GM18868 (cell line): ENCODE results near the gene CBFA2T2.
"Not testable (repeated sequence)": the region's sequence is repeated elsewhere in the genome, so short reads cannot be mapped to it uniquely, and the experiment has no call there.

Experiments used
- ATAC-seq: cut with Tn5 transposase; IDR thresholded peaks from one replicate; pipeline ENCODE4 v1.9.1; 2021; ENCODE audit warnings: mild to moderate bottlenecking, moderate library complexity; ENCODE audit not compliant: unreplicated experiment

The CBFA2T2 gene

DNA sequence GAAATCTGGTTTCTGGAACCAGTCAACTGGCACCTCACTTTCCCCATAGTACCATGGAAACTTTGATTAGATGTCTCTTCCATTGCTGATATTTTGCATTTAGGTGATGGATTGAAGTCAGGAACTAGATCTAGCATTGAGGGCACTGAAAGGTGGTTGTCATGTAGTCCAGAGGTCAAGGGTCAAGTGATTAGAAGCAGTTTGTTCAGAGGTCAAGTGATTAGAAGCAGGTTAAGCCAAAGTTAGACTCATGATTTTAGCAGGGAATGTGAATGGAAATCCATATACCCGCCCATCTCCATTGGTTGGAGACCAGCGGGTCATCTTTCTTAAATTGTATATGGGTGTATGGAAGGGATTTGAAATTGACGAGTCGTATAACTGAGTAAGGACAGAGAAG lies 51.2 kb downstream of the CBFA2T2 start:
- ATAC-seq: no peak

DNA sequence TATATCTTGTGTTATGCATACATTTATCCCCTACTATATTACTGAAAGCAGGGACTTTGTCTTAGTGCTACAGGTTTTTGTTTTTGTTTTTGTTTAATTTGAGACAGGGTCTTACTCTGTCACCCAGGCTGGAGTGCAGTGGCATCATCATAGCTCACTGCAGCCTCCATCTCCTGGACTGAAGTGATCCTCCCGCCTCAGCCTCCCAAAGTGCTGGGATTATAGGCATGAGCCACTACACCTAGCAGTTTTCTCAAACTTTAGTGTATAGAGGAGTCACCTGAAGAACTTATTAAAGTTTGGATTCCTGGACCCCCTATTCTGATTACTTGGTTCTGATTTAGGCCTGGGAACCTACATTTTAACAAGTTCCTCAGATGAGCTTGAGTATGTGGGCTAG lies 51.9 kb downstream of the CBFA2T2 start:
- ATAC-seq: no peak

DNA sequence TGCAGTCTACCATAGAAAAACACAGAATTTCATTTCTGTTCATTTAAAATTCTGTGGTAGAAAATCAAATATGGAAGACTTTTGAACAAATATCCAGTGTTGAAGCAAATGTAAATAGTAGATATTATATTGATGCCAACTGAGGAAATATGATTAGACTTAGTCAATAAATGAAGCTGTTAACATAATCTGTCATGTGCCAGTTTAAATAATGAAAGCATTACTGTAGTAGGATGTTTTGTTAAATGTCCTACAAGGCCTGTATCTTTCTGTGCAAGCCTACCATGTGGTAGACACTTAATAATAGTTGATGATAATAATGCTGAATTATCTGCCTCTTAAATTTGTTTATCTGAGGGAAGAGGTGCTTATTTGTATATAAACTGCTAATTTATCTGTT lies 55.9 kb downstream of the CBFA2T2 start:
- ATAC-seq: no peak

DNA sequence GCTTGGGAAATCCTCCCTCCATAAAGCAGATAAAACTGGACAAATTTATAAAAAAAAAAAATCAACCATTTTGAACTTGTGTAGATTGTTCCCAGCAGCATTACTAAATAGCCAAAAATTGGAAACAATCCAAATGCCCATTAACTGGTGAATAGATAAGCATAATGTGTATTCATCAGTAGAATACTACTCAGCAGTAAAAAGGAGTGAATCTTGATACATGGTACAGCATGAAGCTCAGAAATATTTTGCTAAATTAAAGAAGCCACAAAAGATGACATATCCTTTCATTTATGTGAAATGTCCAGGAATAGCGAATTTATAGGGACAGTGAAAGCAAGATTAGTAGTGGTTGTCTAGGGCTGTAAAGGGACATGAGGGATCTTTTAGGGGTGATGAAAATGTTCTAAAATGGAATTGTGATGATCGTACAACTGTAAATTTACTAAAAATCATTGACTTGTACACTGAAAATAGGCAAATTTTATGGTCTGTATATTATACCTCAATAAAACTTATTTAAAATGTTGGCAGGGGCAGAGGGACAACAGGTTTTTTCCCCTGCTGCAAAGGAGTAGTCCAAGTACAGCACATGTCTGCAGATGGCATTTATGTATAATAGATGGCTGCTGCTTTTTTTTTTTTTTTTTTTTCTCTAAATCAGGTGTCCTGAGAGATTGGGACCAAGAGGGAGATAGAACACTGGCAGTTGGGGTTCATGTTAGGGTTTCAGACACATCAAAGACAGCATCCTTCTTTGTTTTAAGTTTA lies 59.5 kb downstream of the CBFA2T2 start:
- no peak for ATAC-seq

DNA sequence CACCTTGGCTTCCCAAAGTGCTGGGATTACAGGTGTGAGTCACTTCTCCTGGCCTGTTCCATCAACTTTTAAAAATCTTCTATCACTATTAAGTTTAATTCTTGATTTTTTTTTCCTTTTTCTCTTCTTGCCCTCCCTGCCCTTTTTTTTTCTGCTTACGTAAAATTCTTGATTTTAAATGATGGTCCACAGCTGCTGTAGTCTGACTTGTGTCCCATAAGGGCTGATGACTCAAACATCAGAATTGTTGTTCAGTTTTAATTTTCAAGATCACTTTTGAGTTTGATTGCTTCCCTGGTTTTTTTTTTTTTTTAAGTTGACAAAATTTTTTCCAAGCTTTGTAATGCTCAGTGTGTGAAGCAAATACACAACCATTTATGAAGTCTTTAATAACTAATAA lies 61.9 kb downstream of the CBFA2T2 start:
- no peak for ATAC-seq

DNA sequence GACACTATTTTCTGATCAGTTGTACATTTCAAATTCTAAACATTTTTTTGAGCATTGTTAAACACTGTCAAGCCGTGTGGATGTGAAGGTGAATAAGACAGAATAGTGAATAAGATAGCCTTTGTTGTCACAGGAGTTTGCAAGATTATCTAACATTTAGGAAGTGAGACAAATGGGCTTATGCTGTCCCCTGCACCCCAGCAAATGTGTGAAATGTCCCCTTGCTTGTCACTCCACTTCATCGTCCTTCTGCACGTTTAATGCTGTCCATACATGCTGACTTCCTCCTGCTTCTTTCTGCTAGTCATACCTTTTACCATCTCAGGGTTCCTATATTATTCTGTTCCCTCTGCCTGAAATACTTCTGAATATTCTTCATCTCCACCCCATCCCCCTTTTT lies 62.6 kb downstream of the CBFA2T2 start:
- no peak for ATAC-seq

DNA sequence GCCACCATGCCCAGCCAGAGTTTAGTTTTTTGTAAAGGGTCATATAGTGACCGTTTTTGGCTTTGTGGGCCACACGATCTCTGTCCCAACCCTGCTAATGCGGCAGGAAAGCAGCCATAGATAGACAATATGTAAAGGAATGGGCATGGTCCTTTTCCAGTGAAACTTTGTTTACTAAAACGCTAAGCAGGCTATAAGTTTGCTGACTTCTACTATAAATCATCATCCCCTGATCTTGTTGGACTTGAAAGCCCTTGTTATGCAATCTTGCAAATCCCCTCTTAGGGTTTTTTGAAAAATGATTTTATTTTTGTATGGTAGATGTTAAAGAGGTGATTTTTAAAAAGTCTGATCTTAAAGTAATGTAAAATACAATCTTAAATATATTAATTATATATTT lies 63.6 kb downstream of the CBFA2T2 start:
- no peak for ATAC-seq

DNA sequence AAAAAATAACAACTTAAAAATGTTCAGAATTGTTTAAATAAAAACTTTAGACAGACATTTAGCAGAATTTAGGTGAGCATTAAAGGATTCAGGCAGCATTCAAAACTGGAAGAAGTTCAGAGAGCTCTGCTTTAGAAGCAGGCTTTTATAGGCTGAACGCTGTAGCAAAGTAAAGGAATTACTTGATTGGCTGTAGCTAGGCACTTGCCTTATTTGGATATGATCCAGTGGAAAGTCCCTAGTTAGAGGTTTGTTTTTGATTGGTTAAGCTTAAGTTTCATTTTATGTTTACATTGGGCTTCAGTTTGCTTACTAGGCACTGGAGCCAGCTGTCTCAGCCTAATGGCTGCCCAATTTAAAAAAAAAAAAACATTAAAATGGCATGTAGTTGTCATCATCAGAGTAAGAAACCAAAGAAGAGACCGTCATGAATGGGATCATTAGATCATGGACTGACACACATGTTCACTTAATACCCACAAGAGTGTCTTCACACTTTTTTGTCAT lies 65.1 kb downstream of the CBFA2T2 start:
- ATAC-seq: peak; percentile 90

DNA sequence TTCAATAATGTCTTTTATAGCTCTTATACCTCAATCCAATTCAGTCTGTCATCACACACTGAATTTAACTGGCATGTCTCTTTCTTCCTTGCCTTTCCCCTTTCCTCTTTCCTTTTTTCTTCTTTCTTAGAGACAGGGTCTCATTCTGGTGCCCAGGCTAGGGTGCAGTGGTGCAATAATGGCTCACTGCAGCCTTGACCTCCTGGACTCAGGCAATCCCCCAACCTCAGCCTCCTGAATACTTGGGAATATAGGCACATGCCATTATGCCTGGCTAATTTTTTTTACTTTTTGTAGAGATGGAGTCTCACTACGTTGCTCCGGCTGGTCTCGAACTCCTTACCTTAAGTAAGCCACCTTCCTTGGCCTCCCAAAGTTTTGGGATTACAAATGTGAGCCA lies 65.9 kb downstream of the CBFA2T2 start:
- no peak for ATAC-seq

DNA sequence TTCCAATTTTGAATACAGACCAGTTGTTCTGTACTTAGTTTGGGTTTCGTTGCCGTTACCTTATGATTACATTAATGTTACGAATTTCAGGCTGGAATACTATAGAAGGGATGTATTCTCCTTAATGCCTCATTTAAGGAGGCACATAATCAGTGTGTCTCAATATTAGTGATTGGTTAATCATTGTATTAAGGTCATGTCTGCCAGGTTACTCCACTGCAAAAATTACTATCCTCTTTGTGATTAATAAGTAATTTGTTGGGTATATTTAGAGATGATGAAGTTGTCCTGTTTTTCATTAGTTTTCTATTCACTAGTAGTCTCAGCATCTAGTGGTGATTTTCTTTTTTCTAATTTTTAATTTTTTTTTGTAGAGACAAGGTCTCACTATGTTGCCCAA lies 66.3 kb downstream of the CBFA2T2 start:
- no peak for ATAC-seq

DNA sequence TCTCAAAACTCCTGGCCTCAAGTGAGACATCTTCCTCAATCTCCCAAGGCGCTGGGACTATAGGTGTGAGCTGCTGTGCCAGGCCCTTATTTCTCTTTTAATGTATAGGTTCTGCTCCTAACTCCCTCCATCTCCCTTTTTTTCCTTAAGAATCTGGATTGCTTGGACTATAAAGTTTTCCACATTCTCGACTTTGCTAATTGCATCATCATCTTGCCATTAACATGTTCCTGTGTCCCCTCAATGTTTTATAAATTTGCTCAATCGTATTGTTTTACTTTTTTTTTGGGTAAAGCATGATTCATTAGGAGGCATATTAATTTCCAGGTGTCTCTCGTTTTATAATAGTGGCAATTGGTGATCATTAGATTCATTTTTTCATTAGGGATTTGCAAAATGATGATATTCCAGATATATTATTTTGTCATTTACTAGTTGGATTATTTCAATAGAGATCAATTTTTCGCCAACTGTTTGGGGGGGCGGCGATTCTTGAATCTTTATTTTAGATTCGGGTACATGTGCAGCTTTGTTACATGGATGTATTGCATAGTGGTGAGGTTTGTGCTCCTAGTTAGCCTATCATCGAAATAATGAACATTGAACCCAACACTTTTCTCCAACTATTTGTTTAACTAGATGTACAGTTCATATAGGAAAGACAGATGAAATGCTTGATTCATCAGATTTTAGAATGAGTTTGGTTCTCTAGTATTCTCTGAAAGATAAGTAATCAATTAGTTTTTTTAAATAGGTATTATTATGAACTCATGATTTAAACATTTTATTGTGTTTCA lies 68.7 kb downstream of the CBFA2T2 start:
- ATAC-seq: no peak

DNA sequence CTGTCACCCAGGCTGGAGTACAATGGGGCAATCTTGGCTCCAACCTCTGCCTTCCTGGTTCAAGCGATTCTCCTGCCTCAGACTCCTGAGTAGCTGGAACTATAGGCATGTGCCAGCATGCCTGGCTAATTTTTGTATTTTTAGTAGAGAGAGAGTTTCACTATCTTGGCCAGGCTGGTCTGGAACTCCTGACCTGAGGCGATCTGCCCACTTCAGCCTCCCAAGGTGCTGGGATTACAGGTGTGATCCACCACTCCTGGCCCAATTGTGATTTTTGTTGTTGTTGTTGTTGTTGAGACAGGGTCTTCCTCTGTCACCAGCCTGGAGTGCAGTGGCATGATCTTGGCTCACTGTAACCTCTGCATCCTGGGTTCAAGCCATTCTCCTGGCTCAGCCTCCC lies 69.3 kb downstream of the CBFA2T2 start:
- ATAC-seq: no peak

DNA sequence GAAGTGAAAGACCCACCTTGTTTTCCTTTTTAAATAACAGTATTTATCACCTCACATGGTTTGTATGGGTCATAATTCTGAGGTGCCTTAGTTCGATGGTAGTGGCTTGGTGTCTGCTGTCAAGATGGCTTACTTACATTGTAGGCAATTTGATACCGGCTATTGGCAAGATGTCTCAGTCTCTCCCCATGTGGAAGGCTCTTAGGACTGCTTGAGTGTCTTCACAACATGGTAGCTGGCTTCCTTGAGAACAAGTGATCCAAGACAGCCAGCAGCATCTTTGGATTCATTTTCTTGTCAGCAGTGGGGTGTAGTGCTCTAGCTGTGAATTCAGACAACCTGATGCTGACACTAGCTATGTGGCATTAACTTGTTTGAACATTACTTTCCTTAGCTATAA lies 70.1 kb downstream of the CBFA2T2 start:
- ATAC-seq: no peak

DNA sequence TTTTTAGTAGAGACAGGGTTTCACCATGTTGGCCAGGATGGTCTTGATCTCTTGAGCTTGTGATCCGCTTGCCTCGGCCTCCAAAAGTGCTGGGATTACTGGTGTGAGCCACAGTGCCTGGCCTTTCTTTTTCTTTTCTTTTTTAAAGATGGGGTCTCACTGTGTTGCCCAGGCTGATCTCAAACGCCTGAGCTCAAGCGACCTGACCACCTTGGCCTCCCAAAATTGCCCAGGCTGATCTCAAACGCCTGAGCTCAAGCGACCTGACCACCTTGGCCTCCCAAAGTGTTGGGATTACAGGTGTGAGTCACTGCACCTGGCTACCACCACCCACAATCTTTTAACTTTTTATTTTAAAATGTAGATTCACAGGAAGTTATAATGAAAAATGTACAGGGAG lies 71.2 kb downstream of the CBFA2T2 start:
- ATAC-seq: not testable (repeated sequence)

DNA sequence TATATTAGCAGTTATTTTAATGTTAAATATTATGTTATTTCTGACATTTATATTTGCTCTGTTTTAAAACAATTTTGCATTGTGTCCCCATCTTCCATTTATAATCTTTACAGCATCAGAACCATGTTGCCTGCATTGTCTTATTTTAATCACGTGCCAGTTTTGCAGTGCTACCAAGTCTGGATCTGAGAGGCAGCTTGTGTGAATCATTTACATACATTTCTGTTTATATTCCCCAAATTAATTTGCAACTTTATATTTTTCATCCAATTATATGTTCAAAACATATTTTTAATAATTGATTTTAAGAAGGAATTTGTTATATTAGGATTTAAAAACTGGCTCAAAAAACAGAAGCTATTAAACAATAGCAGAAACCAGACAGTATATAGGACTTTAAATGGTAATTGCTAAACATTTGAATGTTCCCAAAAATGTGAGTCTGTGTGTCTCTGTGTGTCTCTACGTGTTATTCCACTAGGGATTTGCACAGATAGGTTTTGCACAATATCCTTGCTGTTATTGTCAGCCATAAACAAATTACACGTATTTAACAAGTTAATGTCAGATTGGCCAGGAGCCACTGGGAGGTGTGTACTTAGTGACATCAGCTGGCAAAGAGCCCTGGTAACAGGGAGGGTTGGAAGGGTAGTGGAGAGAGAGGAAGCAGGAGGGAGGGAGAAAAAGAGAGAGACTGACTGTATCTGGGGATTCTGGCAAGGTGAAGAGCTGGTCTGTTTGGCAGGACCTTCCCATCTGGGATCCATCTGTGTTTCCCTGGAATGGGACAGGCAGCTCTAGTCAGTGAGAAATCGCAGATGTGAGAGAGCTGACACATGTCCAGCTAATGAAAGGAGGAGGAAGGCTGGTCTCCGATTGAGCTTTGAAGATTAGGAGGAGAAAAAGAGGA lies 72.1 kb downstream of the CBFA2T2 start:
- no peak for ATAC-seq

DNA sequence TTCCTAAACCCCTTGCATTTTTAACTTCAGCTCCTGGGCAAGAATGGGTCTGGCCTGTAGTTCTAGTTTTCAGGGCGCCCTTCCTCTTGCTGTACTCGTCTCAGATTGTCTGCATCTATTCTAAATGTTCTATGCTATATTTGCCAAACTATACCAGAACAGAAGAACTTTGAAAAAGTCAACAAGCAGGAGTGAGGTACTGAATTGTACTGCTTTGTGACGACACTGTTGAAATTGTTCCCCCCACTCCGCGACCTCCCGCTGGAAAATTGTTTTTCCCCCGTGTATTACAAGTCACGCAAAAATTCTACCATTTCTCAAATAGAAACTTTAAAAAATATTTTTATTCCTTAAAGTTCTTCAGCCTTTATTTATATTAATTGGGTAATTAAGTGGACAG lies 73.9 kb downstream of the CBFA2T2 start:
- no peak for ATAC-seq

DNA sequence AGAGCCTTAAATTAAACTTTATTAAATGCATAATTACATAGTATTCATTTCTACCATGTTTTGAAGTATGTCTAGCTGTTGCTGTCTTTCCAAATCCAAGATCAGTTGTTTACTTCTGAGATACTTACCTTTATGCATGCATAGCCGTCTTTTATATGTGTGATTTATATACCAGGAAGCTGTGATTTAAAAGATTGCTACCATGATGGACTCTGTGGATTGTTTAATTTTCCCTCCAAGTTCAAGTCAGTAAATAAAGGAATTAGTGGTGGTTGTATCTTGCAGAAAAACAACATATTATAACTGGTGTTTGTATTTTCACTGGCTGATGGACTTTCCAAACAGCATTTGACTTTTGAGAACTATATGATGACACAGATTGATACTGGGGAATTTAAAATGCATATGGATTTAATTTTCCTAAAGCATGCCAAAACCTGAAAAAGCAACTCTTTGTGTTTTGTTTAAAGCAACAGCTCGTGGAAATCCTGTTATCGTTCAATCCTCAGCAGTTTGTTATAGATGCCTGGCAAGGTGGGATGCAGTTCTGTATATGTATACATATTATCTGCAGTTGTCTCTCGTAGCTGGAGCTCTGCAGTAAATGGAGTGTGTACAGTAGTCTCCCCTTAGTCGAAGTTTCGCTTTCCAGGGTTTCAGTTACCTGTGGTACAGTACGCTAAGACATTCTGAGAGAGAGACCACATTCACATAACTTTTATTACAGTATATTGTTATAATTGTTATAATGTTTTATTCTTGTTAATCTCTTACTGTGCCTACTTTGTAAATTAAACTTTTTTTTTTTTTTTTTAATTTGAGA lies 77.1 kb downstream of the CBFA2T2 start:
- ATAC-seq: no peak

DNA sequence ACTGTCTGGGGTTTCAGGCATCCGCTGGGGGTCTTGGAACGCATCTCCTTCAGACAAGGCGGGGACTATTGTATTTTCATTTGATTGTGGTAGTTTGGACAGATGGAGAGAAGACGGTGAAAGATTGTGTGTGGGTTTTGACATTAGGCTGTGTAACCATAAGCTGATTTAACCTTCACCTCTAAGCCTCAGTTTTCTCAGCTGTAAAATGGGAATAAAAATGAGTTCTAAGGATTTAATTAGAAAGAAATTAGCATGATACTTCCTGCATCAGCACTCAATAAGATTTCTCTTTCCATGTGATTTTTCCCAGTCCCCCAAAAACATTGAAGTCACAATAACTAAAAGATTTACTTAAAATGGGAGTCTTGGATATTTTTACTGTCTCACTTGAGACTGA lies 78.1 kb downstream of the CBFA2T2 start:
- ATAC-seq: no peak

DNA sequence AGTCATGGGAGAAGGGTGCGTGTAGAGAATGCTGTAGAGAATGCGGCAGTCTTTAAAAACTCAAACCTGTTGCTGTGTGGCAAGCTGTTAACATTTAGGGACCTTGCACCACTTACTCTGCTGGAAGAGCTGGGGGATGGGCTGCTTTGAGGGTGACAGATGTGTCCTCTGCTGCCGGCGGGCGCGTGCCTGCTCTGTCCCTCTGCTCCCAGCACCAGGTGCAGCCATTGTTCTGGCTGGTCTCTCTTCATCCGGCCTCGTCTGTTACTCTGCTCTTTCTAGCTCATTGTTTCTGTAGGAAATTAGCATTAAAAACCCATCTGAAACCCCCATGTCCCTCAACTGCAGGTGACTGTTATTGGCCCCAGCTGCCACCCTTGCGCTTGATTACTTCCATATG lies 78.5 kb downstream of the CBFA2T2 start:
- no peak for ATAC-seq
